GM12878 (cell line): Measurements from ENCODE around the gene DLX5. TPM values are rescaled to one million over a fixed set of nuclear protein-coding genes. Genes with fewer than 3 reads are reported as not detected.

Source experiments
- ATAC-seq: fragments of 200-7000 bp; cut with Tn5 transposase; 3 replicates; pipeline ENCODE4 v1.9.1; 2020; ENCODE audit warnings: mild to moderate bottlenecking, moderate library complexity
- BruUV-seq: library from RNA; stranded (reverse); fragments of 400-500 nt; replicated peaks from 2 replicates; lab custom pipeline; 2021; lab: Mats Ljungman, UMichigan
- CTCF ChIA-PET: fragments of 300-600 bp; sonication (Branson Sonifier 250); formaldehyde crosslinking; extraction: SDS; loops from one replicate; lab custom pipeline; 2021; ENCODE audit warnings: inconsistent platforms; lab: Yijun Ruan, JAX
- POLR2A ChIA-PET: fragments of 350-600 bp; formaldehyde crosslinking; extraction: SDS; loops from one replicate; lab custom pipeline; 2021; ENCODE audit warnings: inconsistent platforms; lab: Charles Lee
- RAD21 ChIA-PET: fragments of 300-600 bp; sonication (Branson Sonifier 250); formaldehyde crosslinking; loops from one replicate; lab custom pipeline; 2023; ENCODE audit warnings: antibody characterized with exemption; ENCODE audit not compliant: unreplicated experiment; lab: Charles Lee
- SMC1A ChIA-PET: fragments of 300-600 bp; sonication (Branson Sonifier 250); formaldehyde crosslinking; loops from one replicate; lab custom pipeline; 2023; ENCODE audit not compliant: unreplicated experiment, uncharacterized antibody; lab: Charles Lee
- DNase-seq: peaks from one replicate; pipeline ENCODE4 v3.0.0-alpha.2; 2011; ENCODE audit warnings: low read depth, low spot score
- FAIRE-seq: peaks from 3 replicates; lab custom pipeline; 2011; peaks lifted over from hg19 to GRCh38; lab: Jason Lieb, UNC
- H2AFZ ChIP-seq: 2 replicates; pipeline ENCODE4 v1.6.0; 2011; ENCODE audit warnings: low read depth, low read length, control low read depth; ENCODE audit not compliant: control insufficient read depth
- H3K27ac ChIP-seq: 2 replicates; pipeline ENCODE4 v1.5.1; 2011; ENCODE audit warnings: control low read depth; ENCODE audit not compliant: control insufficient read depth, insufficient read depth
- H3K27me3 ChIP-seq, 2 experiments: replicated peaks in 1 of 2; 2 replicates each; pipeline versions ENCODE4 v1.6.0 to v1.6.1; 2011; ENCODE audit warnings: low read length in 1 of 2; ENCODE audit not compliant: control insufficient read depth in 2 of 2, insufficient read depth in 2 of 2
- H3K36me3 ChIP-seq, 2 experiments: 2 replicates each; pipeline ENCODE4 v1.5.1; 2011; ENCODE audit warnings: low read length in 1 of 2; ENCODE audit not compliant: control insufficient read depth in 2 of 2, insufficient read depth in 2 of 2
- H3K4me1 ChIP-seq: 2 replicates; pipeline ENCODE4 v1.6.1; 2011; ENCODE audit warnings: mild to moderate bottlenecking, low read length, moderate library complexity, mixed read lengths; ENCODE audit not compliant: control insufficient read depth, insufficient read depth
- H3K4me2 ChIP-seq: 2 replicates; pipeline ENCODE4 v1.6.0; 2011; ENCODE audit warnings: control low read depth; ENCODE audit not compliant: control insufficient read depth, insufficient read depth
- H3K4me3 ChIP-seq: fragments of 200-600 bp; sonication (generic); 2 replicates; pipeline ENCODE4 v1.5.1; 2016
- H3K79me2 ChIP-seq: 2 replicates; pipeline ENCODE4 v1.6.0; 2011; ENCODE audit warnings: low read length; ENCODE audit not compliant: control insufficient read depth, insufficient read depth
- H3K9ac ChIP-seq: 2 replicates; pipeline ENCODE4 v1.8.0; 2011; ENCODE audit warnings: low read length, control low read depth, mixed read lengths; ENCODE audit not compliant: control insufficient read depth, insufficient read depth
- H3K9me3 ChIP-seq: replicated peaks from 3 replicates; pipeline ENCODE4 v1.5.1; 2011; ENCODE audit warnings: mild to moderate bottlenecking, low read length; ENCODE audit not compliant: control insufficient read depth, insufficient read depth
- H4K20me1 ChIP-seq: 2 replicates; pipeline ENCODE4 v1.6.0; 2011; ENCODE audit not compliant: control insufficient read depth, insufficient read depth
- BMI1 ChIP-seq: fragments of 450-650 bp; IDR thresholded peaks from 2 replicates; pipeline ENCODE4 v1.6.1; 2016; ENCODE audit warnings: mild to moderate bottlenecking, moderate library complexity, borderline replicate concordance
- CBX3 ChIP-seq: fragments of 200-600 bp; sonication (generic); IDR thresholded peaks from 2 replicates; pipeline ENCODE4 v1.6.1; 2016; ENCODE audit warnings: low read depth, borderline replicate concordance
- CBX5 ChIP-seq: sonication (generic); IDR thresholded peaks from 2 replicates; pipeline ENCODE4 v1.6.1; 2016; ENCODE audit warnings: low read depth, moderate library complexity, mild to moderate bottlenecking, inconsistent platforms
- CREM ChIP-seq: IDR thresholded peaks from 2 replicates; pipeline ENCODE4 v1.6.1; 2014; ENCODE audit warnings: antibody characterized with exemption, low read depth
- E4F1 ChIP-seq: fragments of 450-650 bp; IDR thresholded peaks from 2 replicates; pipeline ENCODE4 v1.6.1; 2018; ENCODE audit warnings: borderline replicate concordance, mild to moderate bottlenecking; ENCODE audit not compliant: partially characterized antibody
- ELK1 ChIP-seq: IDR thresholded peaks from 2 replicates; pipeline ENCODE4 v1.6.1; 2012; ENCODE audit warnings: low read depth, low read length, improper control_type of control experiment
- FOXM1 ChIP-seq: IDR thresholded peaks from 2 replicates; pipeline ENCODE4 v1.6.1; 2012; ENCODE audit warnings: low read depth, mild to moderate bottlenecking, inconsistent platforms, low read length, moderate library complexity
- IKZF2 ChIP-seq, 2 experiments: fragments of 450-650 bp; IDR thresholded peaks; 2 replicates each; pipeline ENCODE4 v1.6.1; 2017; ENCODE audit warnings: mild to moderate bottlenecking in 2 of 2, moderate library complexity in 2 of 2
- IRF5 ChIP-seq: fragments of 450-650 bp; IDR thresholded peaks from 2 replicates; pipeline ENCODE4 v1.6.1; 2017; ENCODE audit warnings: borderline replicate concordance
- JUND ChIP-seq: IDR thresholded peaks from 2 replicates; pipeline ENCODE4 v1.6.1; 2012; ENCODE audit warnings: low read depth, mild to moderate bottlenecking, low read length, improper control_type of control experiment, moderate library complexity
- MTA2 ChIP-seq: fragments of 450-650 bp; IDR thresholded peaks from 2 replicates; pipeline ENCODE4 v1.6.1; 2016; ENCODE audit warnings: low read depth, mild to moderate bottlenecking, moderate library complexity
- NFIC ChIP-seq: IDR thresholded peaks from 2 replicates; pipeline ENCODE4 v1.6.1; 2012; ENCODE audit warnings: low read depth, mild to moderate bottlenecking, inconsistent platforms, low read length, moderate library complexity
- NFYA ChIP-seq: IDR thresholded peaks from 2 replicates; pipeline ENCODE4 v1.6.1; 2011; ENCODE audit warnings: low read depth, mild to moderate bottlenecking, low read length, improper control_type of control experiment, borderline replicate concordance
- NFYB ChIP-seq: IDR thresholded peaks from 2 replicates; pipeline ENCODE4 v1.6.1; 2011; ENCODE audit warnings: low read depth, mild to moderate bottlenecking, low read length, improper control_type of control experiment, moderate library complexity; ENCODE audit not compliant: insufficient read depth
- RAD21 ChIP-seq: IDR thresholded peaks from 2 replicates; pipeline ENCODE4 v1.6.1; 2011; ENCODE audit warnings: mild to moderate bottlenecking, low read depth, low read length, moderate library complexity; ENCODE audit not compliant: insufficient read depth
- ZSCAN29 ChIP-seq: fragments of 450-650 bp; IDR thresholded peaks from 2 replicates; pipeline ENCODE4 v1.6.1; 2017; ENCODE audit warnings: mild to moderate bottlenecking, moderate library complexity
- WGBS: methylation state at CpG from one replicate; pipeline ENCODE4 v1.1.6; 2016; ENCODE audit warnings: low lambda C conversion rate; ENCODE audit not compliant: insufficient replicate concordance, insufficient coverage; ENCODE audit errors: missing lambda C conversion rate; 5-methylcytosine and 5-hydroxymethylcytosine counted together
- in situ Hi-C: fragments of 300-500 bp; cut with MboI; formaldehyde crosslinking; loops from 9 replicates; pipeline ENCODE4 v1.14.3; 2018; ENCODE audit warnings: mixed read lengths
- intact Hi-C: fragments of 100-400 bp; cut with micrococcal nuclease; formaldehyde crosslinking; loops from one replicate; pipeline ENCODE4 v1.14.2; 2022; ENCODE audit not compliant: unreplicated experiment
- polyA plus RNA-seq, 11 experiments: library from polyadenylated mRNA; depleted of rRNA in 4 of 11; unstranded in 6 of 11; stranded (reverse) in 5 of 11; fragments of >200 nt; fragmentation: Nextera tagmentation in 4 of 11; fragmentation: Illumina TruSeq in 1 of 11; extraction: Ambion mirVana in 4 of 11; extraction: Trizol in 1 of 11; gene quantifications; 1 replicate in 1 of 11; 2 replicates in 10 of 11; pipeline versions ENCODE4 v1.2.1 to v1.2.3, GENCODE V29; 2011 to 2016; ENCODE audit warnings: inconsistent platforms in 2 of 11, missing spikeins in 2 of 11, low read depth in 1 of 11
- total RNA-seq, 4 experiments: library from RNA; depleted of rRNA in 3 of 4; stranded (reverse); fragments of >200 nt in 3 of 4; fragmentation: Illumina TruSeq in 1 of 4; extraction: Trizol in 1 of 4; gene quantifications; 2 replicates each; pipeline versions ENCODE4 v1.2.1 to v1.2.3, GENCODE V29; 2013 to 2021

Gene DLX5
- total and polyA plus RNA-seq, 10 of the 15 experiments (the other 5 are each of a cell fraction or from before 2014, with no cell fraction given), result not detected

GRCh38 chr7:96982586-96982985 lies 42.0 kb downstream of the DLX5 start (continued):
- TF ChIP-seq E4F1 (no peak), NFYA (no peak), BMI1 (no peak)
- TF ChIP-seq, all 136 proteins: peak for 0

GRCh38 chr7:96979551-96980276 lies 44.9 kb downstream of the DLX5 start:
- no peak for FAIRE-seq
- ChIA-PET CTCF (no interaction called here), POLR2A (no interaction called here), SMC1A (no interaction called here), RAD21 (no interaction called here)
- Histone ChIP-seq H3K4me2 (no peak overlapping the region), H3K4me1 (no peaks in the 10 kb centered on the region), H3K9me3 (no peaks in the 10 kb centered on the region), H3K79me2 (no peaks in the 10 kb centered on the region), H3K4me3 (no peak overlapping the region), H3K27me3 (no peaks in the 10 kb centered on the region), H3K9ac (no peak overlapping the region), H3K27ac (no peak overlapping the region), H2AFZ (no peak overlapping the region), H3K36me3 (no peaks in the 10 kb centered on the region), H4K20me1 (no peaks in the 10 kb centered on the region)
- in situ Hi-C loops, result no loop called here
- TF ChIP-seq ELK1 (no peak), NFIC (no peak), FOXM1 (no peak), JUND (no peak), IRF5 (no peak), CBX5 (no peak), MTA2 (no peak), RAD21 (no peak), ZSCAN29 (no peak), NFYB (no peak), E4F1 (no peak), CREM (no peak), IKZF2 (IDR thresholded peaks at IDR 0.05) (no peak), CBX3 (no peak)
- DNase-seq, result no peak
- intact Hi-C loops, result no loop called here
- ATAC-seq, result no peak
- BruUV-seq, result no TSS peak
- 35% methylated on average over 2 of the region's 2 CpGs for WGBS
